Esophagus muscularis mucosa (tissue), 4 donors: ENCODE results near the gene STRC.
"Not testable (repeated sequence)": the region's sequence is repeated elsewhere in the genome, so short reads cannot be mapped to it uniquely, and the experiment has no call there.

Source experiments
- CTCF ChIP-seq, 3 experiments: fragments of 200-600 bp in 2 of 3; fragments of 450-650 bp in 1 of 3; sonication (generic) in 2 of 3; IDR thresholded peaks; one replicate each; pipeline ENCODE4 v1.5.1; 2017 to 2019; ENCODE audit warnings: antibody characterized with exemption in 3 of 3, mild to moderate bottlenecking in 2 of 3, moderate library complexity in 1 of 3
- EP300 ChIP-seq: sonication (generic); formaldehyde crosslinking; IDR thresholded peaks from one replicate; pipeline ENCODE4 v1.6.1; 2017; ENCODE audit warnings: antibody characterized with exemption
- POLR2A ChIP-seq: fragments of 450-650 bp; IDR thresholded peaks from one replicate; pipeline ENCODE4 v1.6.1; 2017; ENCODE audit warnings: antibody characterized with exemption, moderate library complexity, mild to moderate bottlenecking, low read depth
- POLR2AphosphoS5 ChIP-seq, 2 donors: sonication (generic); formaldehyde crosslinking; IDR thresholded peaks; one replicate each; pipeline ENCODE4 v1.6.1; 2017; ENCODE audit warnings: antibody characterized with exemption in 2 of 2

- TF ChIP-seq CTCF (IDR thresholded peaks at IDR 0.05); POLR2AphosphoS5 (IDR thresholded peaks at IDR 0.05); EP300; POLR2A: not testable (repeated sequence)
Observed at GRCh38 chr15:43617750-43618149, 850 bp downstream of the STRC start.
